PFSK-1 (cell line): ENCODE measurements around the gene DCAF12.

Experiments
- POLR2AphosphoS5 ChIP-seq: IDR thresholded peaks from 2 replicates; pipeline ENCODE4 v1.6.1; 2012; ENCODE audit warnings: low read depth, mild to moderate bottlenecking, control low read depth, low read length, moderate library complexity
- TAF1 ChIP-seq: IDR thresholded peaks from 2 replicates; pipeline ENCODE4 v1.6.1; 2012; ENCODE audit warnings: low read length, control low read depth, borderline replicate concordance; ENCODE audit not compliant: insufficient read depth

GRCh38 chr9:34106110-34106509 lies 20.4 kb downstream of the DCAF12 start:
- TF ChIP-seq TAF1 (no peak), POLR2AphosphoS5 (no peak)
